ENCODE measurements around the gene APOC4. TPM values are rescaled to one million over a fixed set of nuclear protein-coding genes. Genes with fewer than 3 reads are reported as not detected.
A peak's percentile ranks its signal among the peaks of the same experiment; 100 is the strongest.

APOC4 gene
- total RNA-seq, 1 experiment from 2014 or later = not detected

DNA sequence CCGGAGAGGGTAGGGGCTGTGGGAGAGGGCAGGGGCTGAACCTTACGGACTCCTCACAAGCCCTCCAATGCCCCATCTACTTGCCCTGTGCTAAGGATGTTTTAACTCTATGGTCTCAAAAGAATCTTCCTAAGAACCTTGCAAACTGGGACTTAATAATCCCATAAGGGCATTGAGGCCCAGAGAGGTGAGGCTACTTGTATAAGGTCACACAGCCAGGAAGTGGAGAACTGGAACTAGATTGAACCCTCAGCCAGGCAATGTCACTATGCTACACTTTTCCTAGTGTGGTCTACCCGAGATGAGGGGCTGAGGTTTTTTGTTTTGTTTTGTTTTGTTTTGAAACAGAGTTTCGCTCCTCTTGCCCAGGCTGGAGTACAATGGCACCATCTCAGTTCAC, 10.5 kb upstream of the APOC4 start:
- H3T11ph ChIP-seq (ENCODE audit: low read length) = no peak overlapping the region
- H3K79me1 ChIP-seq (ENCODE audit: insufficient read depth, low read depth, low read length, poor library complexity, severe bottlenecking) = no peaks in the 10 kb centered on the region
- no peak overlapping the region for H3K4ac ChIP-seq (ENCODE audit: low read depth, low read length)
- H2BK15ac ChIP-seq (ENCODE audit: low read depth, low read length) = peak overlapping the region; percentile 80; the same call in 1 of the 2 replicates
- H3K23me2 ChIP-seq (ENCODE audit: insufficient read length, low read depth, low read length, poor library complexity, severe bottlenecking) = no peaks in the 10 kb centered on the region
- H3K4me1 ChIP-seq (ENCODE audit: insufficient read depth, low read length) = no peaks in the 10 kb centered on the region; the same call in 1 of the 2 replicates
- H3K9ac ChIP-seq (ENCODE audit: extremely low read depth, insufficient read length, low read length) = no peak overlapping the region
- Mint-ChIP-seq H3K4me3 (no peak overlapping the region), H3K9me3 (no peaks in the 10 kb centered on the region), H3K4me1 (peaks cover 8 to 17% of the 10 kb centered on the region in 2 experiments), H3K27ac (no peak overlapping the region), H3K36me3 (ENCODE audit: insufficient read depth in 1 of 3, low read depth in 3 of 3) (no peaks in the 10 kb centered on the region; a peak in 1 of 7 replicates), H3K27me3 (ENCODE audit: low read depth) (peaks cover 30% of the 10 kb centered on the region)
- no peaks in the 10 kb centered on the region for H4K20me1 ChIP-seq (ENCODE audit: control insufficient read depth, insufficient read depth, insufficient read length)
- H3K4me2 ChIP-seq (ENCODE audit: insufficient read depth, insufficient read length, low read length) = no peak overlapping the region
- no peak overlapping the region for H3K14ac ChIP-seq (ENCODE audit: insufficient read depth, low read length)
- no peak overlapping the region for H4K91ac ChIP-seq (ENCODE audit: insufficient read length, low read depth, low read length)
- no peaks in the 10 kb centered on the region for H3K9me3 ChIP-seq (ENCODE audit: control insufficient read depth, low read depth, low read length)
- H3K79me2 ChIP-seq (ENCODE audit: insufficient read depth, low read length) = no peaks in the 10 kb centered on the region
- no peak overlapping the region for H3K23ac ChIP-seq (ENCODE audit: insufficient read length, low read depth, low read length)
- H2AK5ac ChIP-seq (ENCODE audit: insufficient read length, low read length) = no peak overlapping the region
- TF ChIP-seq, protein P1, sequence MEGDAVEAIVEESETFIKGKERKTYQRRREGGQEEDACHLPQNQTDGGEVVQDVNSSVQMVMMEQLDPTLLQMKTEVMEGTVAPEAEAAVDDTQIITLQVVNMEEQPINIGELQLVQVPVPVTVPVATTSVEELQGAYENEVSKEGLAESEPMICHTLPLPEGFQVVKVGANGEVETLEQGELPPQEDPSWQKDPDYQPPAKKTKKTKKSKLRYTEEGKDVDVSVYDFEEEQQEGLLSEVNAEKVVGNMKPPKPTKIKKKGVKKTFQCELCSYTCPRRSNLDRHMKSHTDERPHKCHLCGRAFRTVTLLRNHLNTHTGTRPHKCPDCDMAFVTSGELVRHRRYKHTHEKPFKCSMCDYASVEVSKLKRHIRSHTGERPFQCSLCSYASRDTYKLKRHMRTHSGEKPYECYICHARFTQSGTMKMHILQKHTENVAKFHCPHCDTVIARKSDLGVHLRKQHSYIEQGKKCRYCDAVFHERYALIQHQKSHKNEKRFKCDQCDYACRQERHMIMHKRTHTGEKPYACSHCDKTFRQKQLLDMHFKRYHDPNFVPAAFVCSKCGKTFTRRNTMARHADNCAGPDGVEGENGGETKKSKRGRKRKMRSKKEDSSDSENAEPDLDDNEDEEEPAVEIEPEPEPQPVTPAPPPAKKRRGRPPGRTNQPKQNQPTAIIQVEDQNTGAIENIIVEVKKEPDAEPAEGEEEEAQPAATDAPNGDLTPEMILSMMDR (conservative IDR thresholded peaks at IDR 0.05) = no peak
- no peak overlapping the region for H3K27ac ChIP-seq (ENCODE audit: insufficient read length, low read depth, low read length)
- H2BK20ac ChIP-seq (ENCODE audit: low read depth, low read length, poor library complexity, severe bottlenecking) = no peak overlapping the region
- H4K8ac ChIP-seq (replicated peaks; ENCODE audit: insufficient read length, low read depth, low read length) = no peak overlapping the region
- H3K56ac ChIP-seq (ENCODE audit: insufficient read length, low read depth, low read length) = no peak overlapping the region
- H2BK120ac ChIP-seq (ENCODE audit: low read depth, low read length, poor library complexity, severe bottlenecking) = no peak overlapping the region
- no peak overlapping the region for H2AFZ ChIP-seq (ENCODE audit: low read length)
- no peak overlapping the region for H2BK5ac ChIP-seq (ENCODE audit: insufficient read length, low read length)
- H3K27me3 ChIP-seq (ENCODE audit: insufficient read depth, low read length) = no peaks in the 10 kb centered on the region
- no peak overlapping the region for H2BK12ac ChIP-seq (ENCODE audit: insufficient read length, low read depth, low read length)
- no peak overlapping the region for H4K5ac ChIP-seq (ENCODE audit: insufficient read length, low read depth, low read length)
- no CpG with 5 or more reads among the region's 4 CpGs for WGBS (ENCODE audit: extremely low coverage, insufficient read length, low lambda C conversion rate)
- no peak overlapping the region for H3K18ac ChIP-seq (ENCODE audit: insufficient read length, low read depth, low read length)
- no peak for DNase-seq

All from H9 (cell line).